HEK293T (cell line): ENCODE measurements around the gene OSCP1.
A peak's percentile ranks its signal among the peaks of the same experiment; 100 is the strongest.

Experiments used
- CTCF ChIA-PET: fragments of 350-600 bp; formaldehyde crosslinking; extraction: SDS; loops from one replicate; lab custom pipeline; 2021; ENCODE audit warnings: antibody characterized with exemption, inconsistent platforms; lab: Yijun Ruan, JAX
- POLR2A ChIA-PET: fragments of 350-600 bp; formaldehyde crosslinking; extraction: SDS; loops from one replicate; lab custom pipeline; 2020; ENCODE audit warnings: antibody characterized with exemption, inconsistent platforms; lab: Yijun Ruan, JAX
- DNase-seq: peaks from one replicate; pipeline ENCODE4 v3.0.0; 2012; ENCODE audit warnings: mixed read lengths; ENCODE audit errors: extremely low spot score
- ARNT ChIP-seq: fragments of 450-650 bp; IDR thresholded peaks from 2 replicates; pipeline ENCODE4 v1.6.1; 2017; ENCODE audit warnings: mild to moderate bottlenecking
- BHLHE40 ChIP-seq: fragments of 450-650 bp; IDR thresholded peaks from 2 replicates; pipeline ENCODE4 v1.6.1; 2016; ENCODE audit warnings: mild to moderate bottlenecking, moderate library complexity, borderline replicate concordance
- CTBP1 ChIP-seq: fragments of 450-650 bp; IDR thresholded peaks from 2 replicates; pipeline ENCODE4 v1.6.1; 2016; ENCODE audit warnings: borderline replicate concordance
- ELF4 ChIP-seq: fragments of 450-650 bp; IDR thresholded peaks from 2 replicates; pipeline ENCODE4 v1.6.1; 2017; ENCODE audit warnings: antibody characterized with exemption
- FOXA1 ChIP-seq: fragments of 450-650 bp; IDR thresholded peaks from 2 replicates; pipeline ENCODE4 v1.6.1; 2016; ENCODE audit warnings: mild to moderate bottlenecking
- FOXM1 ChIP-seq: fragments of 450-650 bp; IDR thresholded peaks from 2 replicates; pipeline ENCODE4 v1.6.1; 2017; ENCODE audit warnings: mild to moderate bottlenecking, borderline replicate concordance
- HDGF ChIP-seq: fragments of 450-650 bp; IDR thresholded peaks from 2 replicates; pipeline ENCODE4 v1.6.1; 2017; ENCODE audit warnings: antibody characterized with exemption, borderline replicate concordance
- L3MBTL2 ChIP-seq: fragments of 450-650 bp; conservative IDR thresholded peaks from 2 replicates; pipeline ENCODE4 v1.6.1; 2016; ENCODE audit warnings: mild to moderate bottlenecking
- LEF1 ChIP-seq: fragments of 450-650 bp; IDR thresholded peaks from 2 replicates; pipeline ENCODE4 v1.6.1; 2017; ENCODE audit warnings: mild to moderate bottlenecking, borderline replicate concordance
- NFRKB ChIP-seq: fragments of 450-650 bp; IDR thresholded peaks from 2 replicates; pipeline ENCODE4 v1.6.1; 2016; ENCODE audit warnings: mild to moderate bottlenecking, moderate library complexity
- SP1 ChIP-seq: fragments of 450-650 bp; IDR thresholded peaks from 2 replicates; pipeline ENCODE4 v1.6.1; 2017
- SUZ12 ChIP-seq: fragments of 450-650 bp; IDR thresholded peaks from 2 replicates; pipeline ENCODE4 v1.6.1; 2016; ENCODE audit warnings: mild to moderate bottlenecking
- TARDBP ChIP-seq: fragments of 450-650 bp; IDR thresholded peaks from 2 replicates; pipeline ENCODE4 v1.6.1; 2016
- TF ChIP-seq, protein P1 (sequence below): fragments of 450-650 bp; IDR thresholded peaks from 2 replicates; pipeline ENCODE4 v1.6.1; 2016

OSCP1 gene

GRCh38 chr1:36372617-36373016 is 77.6 kb downstream of the OSCP1 start:
- no peak for DNase-seq
- TF ChIP-seq, protein P1, sequence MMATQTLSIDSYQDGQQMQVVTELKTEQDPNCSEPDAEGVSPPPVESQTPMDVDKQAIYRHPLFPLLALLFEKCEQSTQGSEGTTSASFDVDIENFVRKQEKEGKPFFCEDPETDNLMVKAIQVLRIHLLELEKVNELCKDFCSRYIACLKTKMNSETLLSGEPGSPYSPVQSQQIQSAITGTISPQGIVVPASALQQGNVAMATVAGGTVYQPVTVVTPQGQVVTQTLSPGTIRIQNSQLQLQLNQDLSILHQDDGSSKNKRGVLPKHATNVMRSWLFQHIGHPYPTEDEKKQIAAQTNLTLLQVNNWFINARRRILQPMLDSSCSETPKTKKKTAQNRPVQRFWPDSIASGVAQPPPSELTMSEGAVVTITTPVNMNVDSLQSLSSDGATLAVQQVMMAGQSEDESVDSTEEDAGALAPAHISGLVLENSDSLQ = no peak
- TF ChIP-seq SUZ12 (no peak), HDGF (no peak), FOXM1 (no peak), FOXA1 (no peak), L3MBTL2 (no peak), TARDBP (no peak), SP1 (no peak), NFRKB (no peak)
- CTCF ChIA-PET = interaction anchor here (0.6 kb wide), 1 partner anchor 12 kb away, joined by 7 read pairs; no protein-coding TSS in a partner anchor
- POLR2A ChIA-PET = no interaction called here

DNA sequence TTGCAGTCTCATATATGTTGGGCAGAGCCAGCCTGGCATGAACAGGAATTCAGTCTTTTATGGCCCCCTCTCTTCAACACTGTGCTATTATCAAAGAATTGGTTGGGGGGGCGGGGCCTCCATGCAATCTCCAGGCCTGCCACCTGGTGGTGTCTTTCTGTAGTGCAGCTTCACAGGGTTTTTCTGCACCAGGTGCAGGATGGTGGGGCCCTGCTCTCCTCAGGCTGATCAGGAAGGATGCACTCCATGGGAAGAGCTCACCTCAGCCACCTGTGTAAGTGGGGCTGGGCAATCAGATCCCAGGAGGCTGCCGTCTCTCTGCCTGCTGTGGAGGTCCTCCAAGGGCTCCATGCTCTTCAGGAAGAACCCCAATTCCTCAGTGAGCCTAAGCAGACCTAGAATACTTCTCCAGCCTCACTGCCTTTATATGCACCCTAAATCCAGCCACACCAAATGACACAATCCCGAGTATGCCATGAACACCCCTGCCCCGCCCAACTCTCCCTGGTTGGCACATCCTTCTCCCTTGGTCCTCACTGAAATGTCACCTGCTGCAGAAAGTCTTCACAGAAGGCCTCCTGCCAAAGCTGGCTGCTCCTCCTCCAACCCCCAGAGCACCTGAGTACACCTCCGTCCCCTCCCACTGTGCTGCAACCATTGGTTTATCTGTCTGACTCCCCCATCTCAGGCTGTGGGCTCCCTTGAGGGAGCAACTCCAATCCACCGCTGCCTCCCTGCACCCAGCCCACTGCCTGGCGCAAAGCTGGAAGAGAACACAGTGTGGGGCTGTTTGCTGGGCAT is 81.0 kb downstream of the OSCP1 start:
- peak; percentile 85 for DNase-seq
- TF ChIP-seq L3MBTL2 (no peak), CTBP1 (no peak), FOXM1 (no peak), BHLHE40 (no peak), ELF4 (no peak), SP1 (no peak), LEF1 (no peak), ARNT (no peak)
- ChIA-PET CTCF (interaction anchor here (0.6 to 1.8 kb wide), 8 partner anchors 9 to 361 kb away, joined by 3 to 9 read pairs (median 3); partner anchors contain the start of genes EVA1B and TRAPPC3), POLR2A (interaction anchor here (2.6 kb wide), 1 partner anchor 18 kb away, joined by 14 read pairs; no protein-coding TSS in a partner anchor)
